T-helper 17 cell (primary cell): Measurements from ENCODE around the gene ARF3. TPM values are rescaled to one million over a fixed set of nuclear protein-coding genes. Genes with fewer than 3 reads are reported as not detected.

Experiments used
- ATAC-seq: fragments of 150-1000 bp; cut with Tn5 transposase; 2 replicates; pipeline ENCODE4 v1.10.0; 2021; ENCODE audit warnings: mild to moderate bottlenecking, moderate library complexity
- DNase-seq, 3 donors: peaks; one replicate each; pipeline versions ENCODE4 v3.0.0 to v3.0.0-alpha.2; 2020 to 2021
- H3K9me3 ChIP-seq: one replicate; pipeline ENCODE4 v1.7.0; 2013; ENCODE audit warnings: low read length, mild to moderate bottlenecking; ENCODE audit not compliant: control insufficient read depth, poor library complexity, severe bottlenecking
- H3K27ac Mint-ChIP-seq: one replicate; pipeline ENCODE4 v1.8.0; 2022; ENCODE audit warnings: mild to moderate bottlenecking, moderate library complexity, mixed read lengths
- H3K27me3 Mint-ChIP-seq: one replicate; pipeline ENCODE4 v1.8.0; 2022; ENCODE audit warnings: mixed read lengths
- H3K36me3 Mint-ChIP-seq: one replicate; pipeline ENCODE4 v1.8.0; 2022; ENCODE audit warnings: low read depth, mixed read lengths
- H3K4me1 Mint-ChIP-seq: one replicate; pipeline ENCODE4 v1.8.0; 2022; ENCODE audit warnings: mild to moderate bottlenecking, mixed read lengths
- H3K4me3 Mint-ChIP-seq: one replicate; pipeline ENCODE4 v1.8.0; 2022; ENCODE audit warnings: mild to moderate bottlenecking, moderate library complexity, mixed read lengths
- total RNA-seq, 4 donors: library from RNA in 2 of 4; stranded (reverse) in 2 of 4; gene quantifications; one replicate each; pipeline ENCODE4 v1.2.3 and lab custom pipeline; 2022 to 2026

The ARF3 gene
- total RNA-seq, 2 donors from 2014 or later: 80.1 to 111 TPM

GRCh38 chr12:48978741-48979601 is 21.7 kb upstream of the ARF3 start:
- peaks cover 29% of the 10 kb centered on the region for H3K27me3 Mint-ChIP-seq
- peak overlapping the region; percentile 92 for H3K4me3 Mint-ChIP-seq
- peaks cover 41% of the 10 kb centered on the region for H3K4me1 Mint-ChIP-seq
- ATAC-seq: peak; percentile 3
- no peaks in the 10 kb centered on the region for H3K9me3 ChIP-seq
- no peak for DNase-seq
- peak overlapping the region; percentile 92 for H3K27ac Mint-ChIP-seq
- peaks cover 8% of the 10 kb centered on the region for H3K36me3 Mint-ChIP-seq

GRCh38 chr12:48978291-48978740 is 21.0 kb upstream of the ARF3 start, which contains the start of gene WNT1:
Gene WNT1, plus strand, starts transcription at chr12:48978322. Its CDS starts 329 bp downstream, at chr12:48978651.
- H3K4me3 Mint-ChIP-seq: peak within 1 kb of the TSS; percentile 92
- H3K9me3 ChIP-seq: no peaks in the 10 kb centered on the region
- peaks cover 8% of the 10 kb centered on the region for H3K36me3 Mint-ChIP-seq
- no peak for ATAC-seq
- H3K4me1 Mint-ChIP-seq: peaks cover 41% of the 10 kb centered on the region
- peak within 1 kb of the TSS; percentile 93 for H3K27ac Mint-ChIP-seq
- no peak for DNase-seq
- H3K27me3 Mint-ChIP-seq: peaks cover 30% of the 10 kb centered on the region

- H3K4me1 Mint-ChIP-seq: peaks cover 41% of the 10 kb centered on the region
- DNase-seq (peak; percentile 81 to 88 (median 88)), ATAC-seq (peak; percentile 65)
- H3K9me3 ChIP-seq: no peaks in the 10 kb centered on the region
- H3K4me3 Mint-ChIP-seq: peak overlapping the region; percentile 92
- peak overlapping the region; percentile 93 for H3K27ac Mint-ChIP-seq
- H3K36me3 Mint-ChIP-seq: peaks cover 8% of the 10 kb centered on the region
- peaks cover 34% of the 10 kb centered on the region for H3K27me3 Mint-ChIP-seq
Observed at GRCh38 chr12:48977290-48978281, 20.3 kb upstream of the ARF3 start.

- peaks cover 30% of the 10 kb centered on the region for H3K4me1 Mint-ChIP-seq
- H3K9me3 ChIP-seq: no peaks in the 10 kb centered on the region
- DNase-seq: no peak
- H3K27me3 Mint-ChIP-seq: peaks cover 50% of the 10 kb centered on the region
- H3K27ac Mint-ChIP-seq: peak overlapping the region; percentile 90
- no peak overlapping the region for H3K4me3 Mint-ChIP-seq
- ATAC-seq: no peak
- H3K36me3 Mint-ChIP-seq: peaks cover 13% of the 10 kb centered on the region
Observed at GRCh38 chr12:48973941-48974673, 16.8 kb upstream of the ARF3 start.

- H3K27ac Mint-ChIP-seq: no peak overlapping the region
- H3K27me3 Mint-ChIP-seq: peaks cover 50% of the 10 kb centered on the region
- peaks cover 29% of the 10 kb centered on the region for H3K4me1 Mint-ChIP-seq
- H3K4me3 Mint-ChIP-seq: no peak overlapping the region
- ATAC-seq (no peak), DNase-seq (no peak)
- peaks cover 13% of the 10 kb centered on the region for H3K36me3 Mint-ChIP-seq
- no peaks in the 10 kb centered on the region for H3K9me3 ChIP-seq
Observed at GRCh38 chr12:48973531-48973930, 16.2 kb upstream of the ARF3 start.

GRCh38 chr12:48972952-48973483 is 15.7 kb upstream of the ARF3 start:
- ATAC-seq (no peak), DNase-seq (no peak)
- H3K27me3 Mint-ChIP-seq: peaks cover 50% of the 10 kb centered on the region
- H3K36me3 Mint-ChIP-seq: peaks cover 13% of the 10 kb centered on the region
- no peak overlapping the region for H3K27ac Mint-ChIP-seq
- peaks cover 29% of the 10 kb centered on the region for H3K4me1 Mint-ChIP-seq
- no peak overlapping the region for H3K4me3 Mint-ChIP-seq
- no peaks in the 10 kb centered on the region for H3K9me3 ChIP-seq

- DNase-seq (no peak), ATAC-seq (no peak)
- peak overlapping the region; percentile 90 for H3K4me3 Mint-ChIP-seq
- H3K4me1 Mint-ChIP-seq: peaks cover 23% of the 10 kb centered on the region
- H3K27ac Mint-ChIP-seq: peak overlapping the region; percentile 67
- peaks cover 46% of the 10 kb centered on the region for H3K27me3 Mint-ChIP-seq
- H3K36me3 Mint-ChIP-seq: peaks cover 13% of the 10 kb centered on the region
- no peaks in the 10 kb centered on the region for H3K9me3 ChIP-seq
Observed at GRCh38 chr12:48972213-48972951, 15.1 kb upstream of the ARF3 start.

GRCh38 chr12:48970702-48971334 is 13.5 kb upstream of the ARF3 start:
- ATAC-seq: no peak
- Mint-ChIP-seq H3K4me1 (peaks cover 20% of the 10 kb centered on the region), H3K27me3 (peaks cover 42% of the 10 kb centered on the region), H3K4me3 (peak overlapping the region; percentile 90), H3K27ac (peak overlapping the region; percentile 67), H3K36me3 (peaks cover 13% of the 10 kb centered on the region)
- H3K9me3 ChIP-seq: no peaks in the 10 kb centered on the region
- no peak for DNase-seq

- ATAC-seq: peak; percentile 80
- Mint-ChIP-seq H3K36me3 (peaks cover 12% of the 10 kb centered on the region), H3K27me3 (peaks cover 37% of the 10 kb centered on the region), H3K4me1 (peaks cover 20% of the 10 kb centered on the region), H3K27ac (no peak overlapping the region), H3K4me3 (peak overlapping the region; percentile 90)
- peak in 2 of 3 donors; percentile 40 to 41 for DNase-seq
- no peaks in the 10 kb centered on the region for H3K9me3 ChIP-seq
Observed at GRCh38 chr12:48969833-48970701, 12.8 kb upstream of the ARF3 start.

- Mint-ChIP-seq H3K4me3 (peak overlapping the region; percentile 28), H3K4me1 (peaks cover 17% of the 10 kb centered on the region), H3K27ac (no peak overlapping the region), H3K27me3 (peaks cover 29% of the 10 kb centered on the region), H3K36me3 (peaks cover 9% of the 10 kb centered on the region)
- no peak for ATAC-seq
- DNase-seq: no peak
- no peaks in the 10 kb centered on the region for H3K9me3 ChIP-seq
Observed at GRCh38 chr12:48969160-48969771, 12.0 kb upstream of the ARF3 start.
